OCI-LY7 (cell line): Measurements from ENCODE around the gene CNOT3.

Experiments used
- CTCF ChIP-seq: fragments of 200-600 bp; sonication (generic); conservative IDR thresholded peaks from 2 replicates; pipeline ENCODE4 v1.5.1; 2014; ENCODE audit warnings: mild to moderate bottlenecking, antibody characterized with exemption, low read length, moderate library complexity, mixed read lengths
- EZH2phosphoT487 ChIP-seq: fragments of 200-600 bp; sonication (generic); IDR thresholded peaks from 2 replicates; pipeline ENCODE4 v1.6.1; 2018; ENCODE audit warnings: low read depth, borderline replicate concordance, mild to moderate bottlenecking, mixed run types, antibody characterized with exemption, low read length, moderate library complexity, mixed read lengths

DNA sequence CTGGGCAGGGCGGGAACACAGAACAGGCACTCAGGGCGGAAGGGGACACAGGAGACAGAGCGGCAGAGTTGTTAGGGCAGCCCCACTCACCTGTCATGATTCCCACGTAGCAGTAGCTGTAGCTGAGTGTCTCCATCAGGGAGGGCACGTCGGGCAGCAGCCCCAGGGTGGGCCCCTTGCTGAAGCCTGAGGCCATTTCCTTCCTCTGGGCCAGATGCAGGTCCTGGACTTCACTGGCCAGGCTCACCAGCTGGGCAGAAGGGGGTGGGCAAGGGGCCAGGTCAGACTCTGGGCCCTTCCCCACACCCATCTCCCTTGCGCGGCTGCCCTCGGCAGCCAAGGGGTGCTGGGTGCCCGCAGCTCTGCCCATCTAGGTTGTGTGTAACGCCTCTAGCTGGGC, 45.9 kb downstream of the CNOT3 start:
- TF ChIP-seq CTCF (no peak), EZH2phosphoT487 (no peak)
